ENCODE data around the gene IRF7.
"Not testable (repeated sequence)": the region's sequence is repeated elsewhere in the genome, so short reads cannot be mapped to it uniquely, and the experiment has no call there.

Gene IRF7

GRCh38 chr11:650482-650881, 34.7 kb upstream of the IRF7 start:
- ATAC-seq (ENCODE audit: insufficient read depth, low read depth) (no peak), DNase-seq (no peak)
- TF ChIP-seq EZH2 (IDR thresholded peaks at IDR 0.05; ENCODE audit: borderline replicate concordance, low read depth, low read length, severe bottlenecking) (no peak), CTCF (IDR thresholded peaks at IDR 0.05; ENCODE audit: borderline replicate concordance, extremely low read depth, low read length, poor library complexity, severe bottlenecking) (no peak)
- H3K36me3 ChIP-seq (ENCODE audit: insufficient read depth, low read length), result peaks cover 69% of the 10 kb centered on the region
- no peaks in the 10 kb centered on the region for H3K4me1 ChIP-seq (ENCODE audit: insufficient read depth, low read length)
- H3K27me3 ChIP-seq (ENCODE audit: insufficient read depth, low read length, poor library complexity), result no peaks in the 10 kb centered on the region
- H3K9ac ChIP-seq (ENCODE audit: low read depth, low read length), result no peak overlapping the region
- no peak overlapping the region for H2AFZ ChIP-seq (ENCODE audit: low read depth, low read length)
- H3K4me3 ChIP-seq (ENCODE audit: low read depth in 1 of 2, low read length in 2 of 2), result no peak overlapping the region
- H3K9me3 ChIP-seq (ENCODE audit: insufficient read depth, low read length, severe bottlenecking), result no peaks in the 10 kb centered on the region
- no peak overlapping the region for H3K27ac ChIP-seq (ENCODE audit: low read length)
- no peaks in the 10 kb centered on the region for H3K79me2 ChIP-seq (ENCODE audit: insufficient read depth, low read length)
- no peaks in the 10 kb centered on the region for H4K20me1 ChIP-seq (ENCODE audit: insufficient read depth, low read length)
- H3K4me2 ChIP-seq (ENCODE audit: insufficient read depth, low read length), result no peak overlapping the region

GRCh38 chr11:647672-648158, 32.0 kb upstream of the IRF7 start:
- not testable (repeated sequence) for H3K27ac ChIP-seq (ENCODE audit: low read length); H3K9ac ChIP-seq (ENCODE audit: low read depth, low read length); H4K20me1 ChIP-seq (ENCODE audit: insufficient read depth, low read length); DNase-seq; H3K79me2 ChIP-seq (ENCODE audit: insufficient read depth, low read length); H3K4me3 ChIP-seq (ENCODE audit: low read depth in 1 of 2, low read length in 2 of 2); H3K9me3 ChIP-seq (ENCODE audit: insufficient read depth, low read length, severe bottlenecking); H3K4me2 ChIP-seq (ENCODE audit: insufficient read depth, low read length); H3K4me1 ChIP-seq (ENCODE audit: insufficient read depth, low read length); H2AFZ ChIP-seq (ENCODE audit: low read depth, low read length); H3K27me3 ChIP-seq (ENCODE audit: insufficient read depth, low read length, poor library complexity); ATAC-seq (ENCODE audit: insufficient read depth, low read depth)
- H3K36me3 ChIP-seq (ENCODE audit: insufficient read depth, low read length), result peaks cover 66% of the 10 kb centered on the region

- no peak for DNase-seq
- Histone ChIP-seq H3K9me3 (ENCODE audit: insufficient read depth, low read length, severe bottlenecking) (no peaks in the 10 kb centered on the region), H3K27ac (ENCODE audit: low read length) (no peak overlapping the region), H3K4me3 (ENCODE audit: low read depth in 1 of 2, low read length in 2 of 2) (no peak overlapping the region), H2AFZ (ENCODE audit: low read depth, low read length) (no peak overlapping the region), H3K4me1 (ENCODE audit: insufficient read depth, low read length) (no peaks in the 10 kb centered on the region), H3K79me2 (ENCODE audit: insufficient read depth, low read length) (no peaks in the 10 kb centered on the region), H3K36me3 (ENCODE audit: insufficient read depth, low read length) (peaks cover 71% of the 10 kb centered on the region), H3K27me3 (ENCODE audit: insufficient read depth, low read length, poor library complexity) (no peaks in the 10 kb centered on the region), H4K20me1 (ENCODE audit: insufficient read depth, low read length) (peaks cover 16% of the 10 kb centered on the region), H3K4me2 (ENCODE audit: insufficient read depth, low read length) (no peak overlapping the region), H3K9ac (ENCODE audit: low read depth, low read length) (no peak overlapping the region)
- no peak for ATAC-seq (ENCODE audit: insufficient read depth, low read depth)
- no peak for TF ChIP-seq CTCF (IDR thresholded peaks at IDR 0.05; ENCODE audit: borderline replicate concordance, extremely low read depth, low read length, poor library complexity, severe bottlenecking)
- no peak for TF ChIP-seq EZH2 (IDR thresholded peaks at IDR 0.05; ENCODE audit: borderline replicate concordance, low read depth, low read length, severe bottlenecking)
Measured at GRCh38 chr11:646214-646613, 30.5 kb upstream of the IRF7 start.

DNA sequence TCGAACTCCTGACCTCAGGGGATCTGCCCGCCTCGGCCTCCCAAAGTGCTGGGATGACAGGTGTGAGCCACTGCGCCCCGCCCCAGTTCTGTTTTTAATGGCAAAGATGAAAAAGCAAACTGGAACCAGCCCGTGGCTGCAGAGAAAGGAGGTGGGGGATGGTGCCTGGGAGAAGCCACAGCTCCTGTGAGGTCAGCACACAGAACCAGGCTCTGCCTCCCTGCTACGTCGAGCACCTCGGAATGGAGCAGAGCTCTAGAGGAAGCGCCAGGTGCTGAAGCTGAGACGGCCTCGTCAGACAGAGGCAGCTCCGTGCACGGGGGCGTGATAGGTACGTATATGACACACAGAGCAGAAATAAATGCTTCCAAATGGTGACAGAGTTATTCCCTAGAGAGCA, 29.8 kb upstream of the IRF7 start:
- Histone ChIP-seq H3K9me3 (ENCODE audit: insufficient read depth, low read length, severe bottlenecking) (no peaks in the 10 kb centered on the region), H3K9ac (ENCODE audit: low read depth, low read length) (no peak overlapping the region), H2AFZ (ENCODE audit: low read depth, low read length) (no peak overlapping the region), H3K4me2 (ENCODE audit: insufficient read depth, low read length) (no peak overlapping the region), H3K4me1 (ENCODE audit: insufficient read depth, low read length) (no peaks in the 10 kb centered on the region), H3K79me2 (ENCODE audit: insufficient read depth, low read length) (no peaks in the 10 kb centered on the region), H3K36me3 (ENCODE audit: insufficient read depth, low read length) (peaks cover 70% of the 10 kb centered on the region), H3K4me3 (ENCODE audit: low read depth in 1 of 2, low read length in 2 of 2) (no peak overlapping the region), H4K20me1 (ENCODE audit: insufficient read depth, low read length) (peaks cover 22% of the 10 kb centered on the region), H3K27ac (ENCODE audit: low read length) (no peak overlapping the region), H3K27me3 (ENCODE audit: insufficient read depth, low read length, poor library complexity) (no peaks in the 10 kb centered on the region)
- ATAC-seq (ENCODE audit: insufficient read depth, low read depth) (no peak), DNase-seq (no peak)
- TF ChIP-seq CTCF (IDR thresholded peaks at IDR 0.05; ENCODE audit: borderline replicate concordance, extremely low read depth, low read length, poor library complexity, severe bottlenecking), result no peak
- TF ChIP-seq EZH2 (IDR thresholded peaks at IDR 0.05; ENCODE audit: borderline replicate concordance, low read depth, low read length, severe bottlenecking), result no peak
